HEK293T (cell line): ENCODE measurements around the gene CACNA1C.

Experiments used
- ARNT ChIP-seq: fragments of 450-650 bp; IDR thresholded peaks from 2 replicates; pipeline ENCODE4 v1.6.1; 2017; ENCODE audit warnings: mild to moderate bottlenecking
- SP1 ChIP-seq: fragments of 450-650 bp; IDR thresholded peaks from 2 replicates; pipeline ENCODE4 v1.6.1; 2017

- TF ChIP-seq SP1 (no peak), ARNT (no peak)
Measured at GRCh38 chr12:2613326-2614073, 560.7 kb downstream of the CACNA1C start.
